Cardiac muscle cell (in vitro differentiated cells and primary cell): ENCODE results near the gene RYR2. TPM values are rescaled to one million over a fixed set of nuclear protein-coding genes. Genes with fewer than 3 reads are reported as not detected.

ENCODE experiments used
- DNase-seq, 2 donors: peaks; one replicate each; pipeline versions ENCODE4 v3.0.0 to v3.0.0-alpha.2; 2010 to 2017; ENCODE audit warnings: low read depth in 1 of 2, low spot score in 1 of 2
- H3K27ac ChIP-seq: fragments of 200-600 bp; sonication (generic); 2 replicates; pipeline ENCODE4 v1.5.1; 2016
- H3K27me3 ChIP-seq: fragments of 200-600 bp; sonication (generic); 2 replicates; pipeline ENCODE4 v1.6.0; 2016; ENCODE audit warnings: control low read depth
- H3K36me3 ChIP-seq: fragments of 200-600 bp; sonication (generic); 2 replicates; pipeline ENCODE4 v1.5.1; 2016; ENCODE audit warnings: control low read depth
- H3K4me1 ChIP-seq: fragments of 200-600 bp; sonication (generic); 2 replicates; pipeline ENCODE4 v1.8.1; 2017; ENCODE audit warnings: low read depth, mild to moderate bottlenecking, mixed run types
- H3K4me3 ChIP-seq: fragments of 200-600 bp; sonication (generic); 2 replicates; pipeline ENCODE4 v1.5.1; 2016; ENCODE audit warnings: mild to moderate bottlenecking
- H3K9me3 ChIP-seq: fragments of 200-600 bp; sonication (generic); 2 replicates; pipeline ENCODE4 v1.5.1; 2017; ENCODE audit warnings: low read depth, mild to moderate bottlenecking, control low read depth
- CTCF ChIP-seq: IDR thresholded peaks from 2 replicates; pipeline ENCODE4 v1.5.1; 2012; ENCODE audit warnings: low read depth, mild to moderate bottlenecking, low read length
- polyA plus RNA-seq: library from polyadenylated mRNA; unstranded; fragments of >200 nt; fragmentation: Nextera tagmentation; extraction: Ambion mirVana; gene quantifications from 2 replicates; pipeline ENCODE4 v1.2.1, GENCODE V29; 2016
- total RNA-seq: library from RNA; depleted of rRNA; stranded (reverse); fragments of >200 nt; gene quantifications from 2 replicates; pipeline ENCODE4 v1.2.3, GENCODE V29; 2016

RYR2 gene
- total and polyA plus RNA-seq, 2 experiments from 2014 or later: 29.8 to 155 TPM

GRCh38 chr1:237138551-237138950 is 96.6 kb downstream of the RYR2 start:
- no peaks in the 10 kb centered on the region for H3K36me3 ChIP-seq
- no peaks in the 10 kb centered on the region for H3K27me3 ChIP-seq

DNA sequence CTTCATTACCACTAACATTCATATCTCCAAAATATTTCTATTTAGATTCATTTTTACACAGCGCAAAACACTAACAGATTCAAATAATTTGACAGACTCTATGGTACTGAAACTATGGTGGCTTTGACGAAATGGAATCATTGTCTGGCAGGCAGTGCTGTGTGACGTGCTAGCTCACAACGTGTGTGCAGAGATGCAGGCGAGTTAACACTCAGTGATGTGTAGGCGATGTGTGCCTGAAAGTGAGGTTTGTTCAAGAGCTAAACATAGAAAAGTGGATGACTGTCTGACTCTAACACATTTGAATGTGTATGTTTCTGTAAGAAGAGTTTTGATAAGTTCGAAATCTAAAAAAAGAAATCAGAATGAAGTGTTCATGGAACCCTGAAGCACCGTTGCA is 97.7 kb downstream of the RYR2 start:
- Histone ChIP-seq H3K27me3 (no peaks in the 10 kb centered on the region), H3K27ac (peak overlapping the region; percentile 41), H3K36me3 (no peaks in the 10 kb centered on the region), H3K9me3 (no peaks in the 10 kb centered on the region), H3K4me3 (no peak overlapping the region), H3K4me1 (peaks cover 44% of the 10 kb centered on the region)
- no peak for DNase-seq
- no peak for TF ChIP-seq CTCF

More at GRCh38 chr1:237138551-237138950, 96.6 kb downstream of the RYR2 start:
- Histone ChIP-seq H3K27ac (peak overlapping the region; percentile 41), H3K9me3 (no peaks in the 10 kb centered on the region), H3K4me1 (peaks cover 36% of the 10 kb centered on the region), H3K4me3 (no peak overlapping the region)
- TF ChIP-seq CTCF: no peak
- no peak for DNase-seq

DNA sequence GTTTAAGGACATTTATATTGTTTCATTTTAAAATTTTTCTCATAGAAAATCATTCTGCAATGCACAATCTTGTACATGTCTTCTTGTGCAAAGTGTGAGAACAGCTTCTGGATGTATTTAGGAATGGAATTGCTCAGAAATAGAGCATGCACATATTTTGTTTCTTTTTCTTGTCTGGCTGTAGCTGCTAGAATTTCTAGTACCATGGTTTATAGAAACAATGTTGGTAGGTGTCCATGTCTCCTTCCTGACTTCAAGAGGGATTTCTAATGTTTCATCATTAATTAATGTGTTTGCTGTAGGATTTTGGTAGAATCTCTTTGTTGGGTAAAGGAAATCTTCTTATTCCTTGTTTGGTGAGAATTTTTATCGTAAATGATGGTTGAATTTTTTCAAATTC is 99.0 kb downstream of the RYR2 start:
- Histone ChIP-seq H3K4me3 (no peak overlapping the region), H3K27me3 (no peaks in the 10 kb centered on the region), H3K36me3 (no peaks in the 10 kb centered on the region), H3K27ac (peak overlapping the region; percentile 98), H3K9me3 (no peaks in the 10 kb centered on the region), H3K4me1 (peaks cover 52% of the 10 kb centered on the region)
- TF ChIP-seq CTCF: no peak
- no peak for DNase-seq

GRCh38 chr1:237141502-237141901 is 99.5 kb downstream of the RYR2 start:
- no peaks in the 10 kb centered on the region for H3K36me3 ChIP-seq
- peaks cover 52% of the 10 kb centered on the region for H3K4me1 ChIP-seq
- TF ChIP-seq CTCF: no peak
- DNase-seq: peak in 1 of 2 donors; percentile 24
- no peaks in the 10 kb centered on the region for H3K9me3 ChIP-seq
- no peak overlapping the region for H3K4me3 ChIP-seq
- H3K27ac ChIP-seq: peak overlapping the region; percentile 98
- H3K27me3 ChIP-seq: no peaks in the 10 kb centered on the region

DNA sequence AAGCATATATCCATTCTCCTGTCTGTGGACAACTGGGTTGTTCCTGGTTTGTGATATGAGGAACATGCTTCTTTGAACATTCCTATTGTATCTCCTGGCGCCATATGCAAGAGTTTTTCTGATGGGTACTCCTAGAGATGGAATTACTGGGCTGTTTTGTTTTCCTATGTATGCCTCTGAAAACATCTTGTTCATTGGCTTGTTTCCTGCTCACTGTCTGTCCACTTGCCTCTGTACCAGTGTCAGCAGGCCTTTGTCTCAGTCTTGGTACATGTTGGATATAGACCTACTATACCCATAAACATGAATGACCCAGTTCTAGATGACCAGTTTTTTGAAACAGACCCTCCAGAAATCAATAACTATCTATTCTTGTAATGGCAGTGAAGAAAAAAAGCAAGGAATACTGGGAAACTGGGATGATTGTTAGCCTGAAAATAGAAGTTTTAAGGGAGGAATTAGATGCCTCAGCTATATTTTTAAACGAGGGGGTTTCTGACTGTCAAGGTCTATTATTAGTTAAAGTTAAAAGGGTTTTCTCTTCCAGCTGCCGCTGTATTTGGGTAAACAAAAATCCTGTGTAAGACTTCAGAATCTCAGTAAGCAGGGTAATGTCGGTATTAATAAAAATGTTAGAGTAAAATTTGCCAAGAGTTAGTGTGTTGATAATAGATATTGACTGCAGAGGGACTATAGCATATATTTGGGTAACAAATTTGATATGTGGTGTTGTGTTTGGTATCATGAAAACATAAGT is 103.6 kb downstream of the RYR2 start:
- no peak overlapping the region for H3K4me3 ChIP-seq
- TF ChIP-seq CTCF: no peak
- H3K36me3 ChIP-seq: no peaks in the 10 kb centered on the region
- peaks cover 64% of the 10 kb centered on the region for H3K4me1 ChIP-seq
- no peaks in the 10 kb centered on the region for H3K27me3 ChIP-seq
- no peak for DNase-seq
- H3K27ac ChIP-seq: peak overlapping the region; percentile 98
- no peaks in the 10 kb centered on the region for H3K9me3 ChIP-seq
